K562 (cell line): Measurements from ENCODE around the gene ANKH. TPM values are rescaled to one million over a fixed set of nuclear protein-coding genes. Genes with fewer than 3 reads are reported as not detected.

Experiments used
- BRF2 ChIP-seq: IDR thresholded peaks from 3 replicates; pipeline ENCODE4 v1.6.1; 2011; ENCODE audit warnings: borderline replicate concordance, mild to moderate bottlenecking; ENCODE audit not compliant: insufficient read length, insufficient read depth
- HMGN3 ChIP-seq: IDR thresholded peaks from 2 replicates; pipeline ENCODE4 v1.6.1; 2011; ENCODE audit warnings: borderline replicate concordance, low read depth, mild to moderate bottlenecking, mixed read lengths, low read length; ENCODE audit not compliant: insufficient read length; ENCODE audit errors: extremely low read depth
- STAT6 ChIP-seq: sonication (generic); formaldehyde crosslinking; IDR thresholded peaks from 2 replicates; pipeline ENCODE4 v1.8.1; 2023; ENCODE audit warnings: mild to moderate bottlenecking, missing genetic modification reagents
- ZNF280A ChIP-seq: fragments of 450-650 bp; IDR thresholded peaks from 2 replicates; pipeline ENCODE4 v1.6.1; 2018; ENCODE audit warnings: mild to moderate bottlenecking, low read depth; ENCODE audit not compliant: partially characterized antibody
- polyA plus RNA-seq, 8 experiments: library from polyadenylated mRNA; depleted of rRNA in 4 of 8; stranded (reverse) in 5 of 8; unstranded in 3 of 8; fragments of >200 nt; fragmentation: Nextera tagmentation in 2 of 8; fragmentation: Illumina TruSeq in 1 of 8; extraction: Ambion mirVana in 2 of 8; extraction: Trizol in 1 of 8; gene quantifications; 2 replicates each; pipeline versions ENCODE4 v1.2.1 to v1.2.3, GENCODE V29; 2011 to 2014; ENCODE audit warnings: inconsistent platforms in 1 of 8, missing spikeins in 1 of 8
- total RNA-seq, 7 experiments: library from RNA; depleted of rRNA in 6 of 7; stranded (reverse); fragments of >200 nt in 6 of 7; fragmentation: Illumina TruSeq in 2 of 7; extraction: Trizol in 2 of 7; gene quantifications; 2 replicates each; pipeline versions ENCODE4 v1.2.1 to v1.2.3, GENCODE V29; 2011 to 2021; ENCODE audit warnings: low replicate concordance in 1 of 7

Gene ANKH
- total and polyA plus RNA-seq, 9 of the 15 experiments (the other 6 are each of a cell fraction or from before 2014, with no cell fraction given), result 0.79 to 12.2 (median 4.5) TPM

GRCh38 chr5:14863105-14863504, 8.5 kb downstream of the ANKH start (continued):
- TF ChIP-seq STAT6 (CRISPR knock-in tag), result no peak
- TF ChIP-seq ZNF280A, result no peak
- no peak for TF ChIP-seq BRF2
- no peak for TF ChIP-seq HMGN3
- TF ChIP-seq, all 486 proteins: peak for 0
